Erythroblast (primary cell): ENCODE measurements around the gene ENPP4.

ENCODE experiments used
- GATA1 ChIP-seq: IDR thresholded peaks from 2 replicates; pipeline ENCODE4 v1.6.1; 2011; ENCODE audit warnings: low read depth, mild to moderate bottlenecking, control low read depth, low read length, moderate library complexity
- POLR2A ChIP-seq: IDR thresholded peaks from 2 replicates; pipeline ENCODE4 v1.6.1; 2011; ENCODE audit warnings: mild to moderate bottlenecking, low read length

- TF ChIP-seq POLR2A (no peak), GATA1 (no peak)
Observed at GRCh38 chr6:46118836-46119235, 11.0 kb upstream of the ENPP4 start.
